Natural killer cell (primary cell): Measurements from ENCODE around the gene PTMA. TPM values are rescaled to one million over a fixed set of nuclear protein-coding genes. Genes with fewer than 3 reads are reported as not detected.
"Not testable (repeated sequence)": the region's sequence is repeated elsewhere in the genome, so short reads cannot be mapped to it uniquely, and the experiment has no call there.

Experiments
- ATAC-seq, 3 donors: fragments of 150-1000 bp in 2 of 3; fragments of 200-7000 bp in 1 of 3; cut with Tn5 transposase; 1 replicate in 1 of 3; 2 replicates in 2 of 3; pipeline ENCODE4 v1.10.0; 2021; ENCODE audit warnings: mild to moderate bottlenecking in 2 of 3, moderate library complexity in 2 of 3
- DNase-seq, 2 donors: peaks; one replicate each; pipeline versions ENCODE4 v3.0.0 to v3.0.0-alpha.2; 2013 to 2021; ENCODE audit warnings: mixed read lengths in 1 of 2
- H3K27ac ChIP-seq: one replicate; pipeline ENCODE4 v1.5.1; 2013; ENCODE audit warnings: mild to moderate bottlenecking, low read length
- H3K27me3 ChIP-seq: one replicate; pipeline ENCODE4 v1.6.1; 2013; ENCODE audit warnings: low read length; ENCODE audit not compliant: control insufficient read depth, insufficient read depth
- H3K36me3 ChIP-seq: one replicate; pipeline ENCODE4 v1.6.1; 2013; ENCODE audit warnings: low read length; ENCODE audit not compliant: control insufficient read depth, insufficient read depth
- H3K4me1 ChIP-seq: one replicate; pipeline ENCODE4 v1.6.1; 2013; ENCODE audit warnings: low read length; ENCODE audit not compliant: control insufficient read depth, insufficient read depth
- H3K4me3 ChIP-seq: one replicate; pipeline ENCODE4 v1.5.1; 2013; ENCODE audit warnings: low read length
- H3K9me3 ChIP-seq: one replicate; pipeline ENCODE4 v1.6.1; 2013; ENCODE audit warnings: low read length; ENCODE audit not compliant: control insufficient read depth, insufficient read depth
- H3K27ac Mint-ChIP-seq, 2 donors: one replicate each; pipeline ENCODE4 v1.8.0; 2022; ENCODE audit warnings: mild to moderate bottlenecking in 2 of 2, mixed read lengths in 2 of 2, moderate library complexity in 1 of 2
- H3K27me3 Mint-ChIP-seq, 2 donors: one replicate each; pipeline ENCODE4 v1.8.0; 2022; ENCODE audit warnings: low read depth in 2 of 2, mixed read lengths in 2 of 2
- H3K36me3 Mint-ChIP-seq: one replicate; pipeline ENCODE4 v1.8.0; 2022; ENCODE audit warnings: mixed read lengths
- H3K4me1 Mint-ChIP-seq, 2 donors: one replicate each; pipeline ENCODE4 v1.8.0; 2022; ENCODE audit warnings: mixed read lengths in 2 of 2
- H3K4me3 Mint-ChIP-seq: one replicate; pipeline ENCODE4 v1.8.0; 2022; ENCODE audit warnings: mild to moderate bottlenecking, moderate library complexity, mixed read lengths
- H3K9me3 Mint-ChIP-seq, 2 donors: one replicate each; pipeline ENCODE4 v1.8.0; 2022; ENCODE audit warnings: mixed read lengths in 2 of 2
- WGBS: methylation state at CpG from one replicate; pipeline ENCODE4 v1.1.7; 2013; ENCODE audit warnings: missing lambda C conversion rate; ENCODE audit not compliant: insufficient coverage; 5-methylcytosine and 5-hydroxymethylcytosine counted together
- intact Hi-C: fragments of 100-400 bp; cut with micrococcal nuclease; formaldehyde crosslinking; loops from one replicate; pipeline ENCODE4 v1.14.2; 2022
- total RNA-seq, 4 donors: library from RNA; stranded (reverse); fragments of 120-200 nt in 1 of 4; gene quantifications; one replicate each; pipeline versions ENCODE4 v1.2.3 to v1.2.4, GENCODE V29; 2013 to 2022
- TF ChIP-seq, protein P1 (sequence below): fragments of 200-600 bp; IDR thresholded peaks from one replicate; pipeline ENCODE4 v1.8.0; 2022; ENCODE audit warnings: antibody characterized with exemption

The PTMA gene
- total RNA-seq, 3 donors from 2014 or later (not counting 1 experiment from before 2014, with no cell fraction given) = 1,245 to 1,643 (median 1,314) TPM

DNA sequence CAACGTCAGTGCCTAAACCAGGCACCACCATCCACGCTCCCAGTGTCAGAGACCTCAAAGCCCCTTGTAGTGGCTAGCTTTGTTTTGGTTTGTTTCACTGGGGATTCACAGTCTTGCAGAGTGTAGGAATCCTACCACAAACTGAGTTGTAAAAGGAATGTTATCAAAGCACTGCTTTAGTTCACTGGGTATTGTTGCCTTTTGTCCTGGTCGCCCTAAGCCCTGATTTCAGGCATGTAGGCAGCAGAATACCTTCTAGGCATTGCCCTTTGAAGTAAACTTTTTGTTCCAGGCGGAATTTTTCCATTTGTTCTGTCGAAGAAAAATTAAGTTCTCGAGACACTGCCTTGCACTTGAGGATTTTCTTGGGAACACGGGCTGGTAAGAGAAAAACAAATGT is 29.4 kb downstream of the PTMA start:
- Mint-ChIP-seq H3K27ac (no peak overlapping the region), H3K4me1 (peaks cover 0 to 4% of the 10 kb centered on the region in 2 donors), H3K9me3 (no peaks in the 10 kb centered on the region), H3K36me3 (peaks cover 6% of the 10 kb centered on the region), H3K4me3 (no peak overlapping the region), H3K27me3 (no peaks in the 10 kb centered on the region)
- Histone ChIP-seq H3K27me3 (no peaks in the 10 kb centered on the region), H3K36me3 (peaks cover 22% of the 10 kb centered on the region), H3K27ac (no peak overlapping the region), H3K9me3 (no peaks in the 10 kb centered on the region), H3K4me1 (no peaks in the 10 kb centered on the region), H3K4me3 (no peak overlapping the region)
- no peak for DNase-seq
- ATAC-seq = no peak
- 96% methylated on average over 6 of the region's 7 CpGs for WGBS
- TF ChIP-seq, protein P1, sequence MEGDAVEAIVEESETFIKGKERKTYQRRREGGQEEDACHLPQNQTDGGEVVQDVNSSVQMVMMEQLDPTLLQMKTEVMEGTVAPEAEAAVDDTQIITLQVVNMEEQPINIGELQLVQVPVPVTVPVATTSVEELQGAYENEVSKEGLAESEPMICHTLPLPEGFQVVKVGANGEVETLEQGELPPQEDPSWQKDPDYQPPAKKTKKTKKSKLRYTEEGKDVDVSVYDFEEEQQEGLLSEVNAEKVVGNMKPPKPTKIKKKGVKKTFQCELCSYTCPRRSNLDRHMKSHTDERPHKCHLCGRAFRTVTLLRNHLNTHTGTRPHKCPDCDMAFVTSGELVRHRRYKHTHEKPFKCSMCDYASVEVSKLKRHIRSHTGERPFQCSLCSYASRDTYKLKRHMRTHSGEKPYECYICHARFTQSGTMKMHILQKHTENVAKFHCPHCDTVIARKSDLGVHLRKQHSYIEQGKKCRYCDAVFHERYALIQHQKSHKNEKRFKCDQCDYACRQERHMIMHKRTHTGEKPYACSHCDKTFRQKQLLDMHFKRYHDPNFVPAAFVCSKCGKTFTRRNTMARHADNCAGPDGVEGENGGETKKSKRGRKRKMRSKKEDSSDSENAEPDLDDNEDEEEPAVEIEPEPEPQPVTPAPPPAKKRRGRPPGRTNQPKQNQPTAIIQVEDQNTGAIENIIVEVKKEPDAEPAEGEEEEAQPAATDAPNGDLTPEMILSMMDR = no peak
- intact Hi-C loops = no loop called here

DNA sequence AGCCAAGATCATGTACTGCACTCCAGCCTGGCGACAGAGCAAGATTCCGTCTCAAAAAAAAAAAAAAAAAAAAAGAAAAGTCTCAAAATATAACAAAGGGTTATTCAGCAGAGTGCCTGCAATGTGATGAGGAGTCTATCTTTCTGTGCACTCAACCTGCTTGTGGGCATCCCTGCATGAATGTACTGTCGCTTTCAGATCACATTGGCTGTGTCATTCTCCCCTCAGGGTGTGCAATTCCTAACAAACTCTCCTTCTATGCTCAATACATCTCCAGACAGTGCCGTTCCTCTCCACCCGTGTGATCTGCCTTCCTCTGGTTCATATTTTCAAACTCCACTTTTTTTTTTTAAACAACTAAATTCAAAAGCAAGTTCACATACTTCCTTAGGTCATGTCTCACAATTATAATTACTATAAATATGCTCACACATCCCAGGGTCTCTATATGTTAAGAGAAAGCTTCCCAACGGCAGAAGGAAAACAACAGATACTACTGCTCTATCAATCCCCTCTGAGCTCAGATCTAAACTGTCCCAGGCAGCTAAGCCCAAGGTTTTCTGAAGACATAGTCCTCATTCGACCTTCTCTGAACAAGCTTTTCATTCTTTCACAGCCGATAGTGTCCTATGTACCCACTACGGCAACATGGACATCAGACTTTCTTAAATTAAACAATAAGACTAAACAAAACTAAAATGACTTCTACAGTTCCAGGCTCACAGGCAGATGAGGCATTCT is 35.2 kb downstream of the PTMA start:
- WGBS = 90% methylated on average over 9 of the region's 9 CpGs
- no peaks in the 10 kb centered on the region for H3K27me3 Mint-ChIP-seq
- peaks cover 1% of the 10 kb centered on the region for H3K4me1 ChIP-seq
- no peaks in the 10 kb centered on the region for H3K27me3 ChIP-seq
- H3K36me3 ChIP-seq = no peaks in the 10 kb centered on the region
- no peaks in the 10 kb centered on the region for H3K36me3 Mint-ChIP-seq
- DNase-seq = no peak
- peaks cover 0 to 12% of the 10 kb centered on the region in 2 donors for H3K4me1 Mint-ChIP-seq
- no peak overlapping the region for H3K4me3 ChIP-seq
- no peak overlapping the region for H3K27ac ChIP-seq
- H3K27ac Mint-ChIP-seq = no peak overlapping the region
- TF ChIP-seq, protein P1 = no peak
- intact Hi-C loops = no loop called here
- H3K9me3 ChIP-seq = no peaks in the 10 kb centered on the region
- no peaks in the 10 kb centered on the region for H3K9me3 Mint-ChIP-seq
- ATAC-seq = no peak
- no peak overlapping the region for H3K4me3 Mint-ChIP-seq

DNA sequence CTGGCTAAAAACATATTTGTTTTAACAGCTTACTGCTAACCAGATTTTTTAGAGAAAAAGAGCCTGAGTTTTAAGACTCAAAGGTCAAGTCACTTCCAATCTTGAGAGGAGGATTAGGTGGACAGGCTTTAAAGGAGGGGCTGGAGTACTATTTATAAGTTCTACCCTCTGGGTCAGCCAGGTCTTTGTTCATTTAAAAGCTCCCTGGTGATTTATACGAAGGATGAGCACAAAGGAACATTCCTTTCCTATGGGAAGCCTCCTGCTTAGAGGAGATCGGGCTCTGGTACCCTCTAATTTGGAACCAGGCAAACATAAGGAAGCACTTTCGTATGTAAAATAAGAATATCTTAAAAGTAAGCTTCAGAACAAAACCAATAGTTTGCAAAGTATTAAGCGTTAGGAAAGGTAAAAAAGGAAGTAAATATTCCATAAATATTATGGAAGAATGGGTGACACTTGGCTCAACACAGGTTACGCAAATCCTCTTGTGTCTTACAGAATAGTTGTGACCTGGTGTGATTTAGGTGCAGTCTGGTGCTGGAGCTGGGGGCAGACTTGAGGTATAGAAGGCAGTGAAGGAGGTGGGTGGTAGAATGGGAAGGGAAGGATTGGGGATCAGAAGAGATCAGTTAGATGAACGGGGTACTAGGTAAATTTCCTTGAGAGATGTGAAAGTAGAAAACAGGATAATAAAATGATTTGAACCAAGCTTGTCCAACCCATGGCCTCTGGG is 37.1 kb downstream of the PTMA start:
- no peaks in the 10 kb centered on the region for H3K36me3 Mint-ChIP-seq
- Histone ChIP-seq H3K27ac (no peak overlapping the region), H3K4me3 (no peak overlapping the region), H3K36me3 (no peaks in the 10 kb centered on the region), H3K27me3 (no peaks in the 10 kb centered on the region), H3K9me3 (no peaks in the 10 kb centered on the region), H3K4me1 (peaks cover 4% of the 10 kb centered on the region)
- WGBS = 93% methylated on average over 6 of the region's 6 CpGs
- no peaks in the 10 kb centered on the region for H3K9me3 Mint-ChIP-seq
- ATAC-seq = no peak
- H3K4me3 Mint-ChIP-seq = no peak overlapping the region
- TF ChIP-seq, protein P1 = no peak
- H3K27me3 Mint-ChIP-seq = no peaks in the 10 kb centered on the region
- no peak overlapping the region for H3K27ac Mint-ChIP-seq
- no peak for DNase-seq
- intact Hi-C loops = no loop called here
- H3K4me1 Mint-ChIP-seq = peaks cover 0 to 12% of the 10 kb centered on the region in 2 donors

DNA sequence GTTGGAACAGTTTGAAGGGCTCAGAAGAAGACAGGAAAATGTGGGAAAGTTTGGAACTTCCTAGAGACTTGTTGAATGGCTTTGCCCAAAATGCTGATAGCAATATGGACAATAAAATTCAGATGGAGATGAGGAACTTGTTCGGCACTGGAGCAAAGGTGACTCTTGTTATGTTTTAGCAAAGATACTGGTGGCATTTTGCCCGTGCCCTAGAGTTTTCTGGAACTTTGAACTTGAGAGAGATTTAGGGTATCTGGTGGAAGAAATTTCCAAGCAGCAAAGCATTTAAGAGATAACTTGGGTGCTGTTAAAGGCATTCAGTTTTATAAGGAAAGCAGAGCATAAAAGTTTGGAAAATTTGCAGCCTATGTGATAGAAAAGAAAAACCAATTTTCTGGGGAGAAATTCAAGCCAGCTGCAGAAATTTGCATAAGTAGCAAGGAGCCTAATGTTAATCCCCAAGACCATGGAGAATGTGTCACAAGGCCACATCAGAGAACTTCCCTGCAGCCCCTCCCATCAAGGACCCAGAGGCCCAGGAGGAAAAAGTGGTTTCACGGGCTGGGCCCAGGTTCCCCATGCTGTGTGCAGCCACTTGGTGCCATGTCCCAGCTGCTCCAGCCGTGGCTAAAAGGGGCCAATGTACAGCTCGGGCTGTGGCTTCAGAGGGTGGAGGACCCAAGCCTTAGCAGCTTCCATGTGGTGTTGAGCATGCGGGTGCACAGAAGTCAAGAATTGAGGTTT is 40.0 kb downstream of the PTMA start:
- H3K4me1 ChIP-seq, H3K36me3 Mint-ChIP-seq, DNase-seq, H3K9me3 ChIP-seq, H3K4me3 ChIP-seq, H3K9me3 Mint-ChIP-seq, H3K27me3 ChIP-seq, H3K4me1 Mint-ChIP-seq, intact Hi-C loops, H3K36me3 ChIP-seq, H3K4me3 Mint-ChIP-seq, H3K27ac ChIP-seq, H3K27me3 Mint-ChIP-seq, H3K27ac Mint-ChIP-seq, ATAC-seq: not testable (repeated sequence)
- WGBS = 71% methylated on average over 6 of the region's 6 CpGs

DNA sequence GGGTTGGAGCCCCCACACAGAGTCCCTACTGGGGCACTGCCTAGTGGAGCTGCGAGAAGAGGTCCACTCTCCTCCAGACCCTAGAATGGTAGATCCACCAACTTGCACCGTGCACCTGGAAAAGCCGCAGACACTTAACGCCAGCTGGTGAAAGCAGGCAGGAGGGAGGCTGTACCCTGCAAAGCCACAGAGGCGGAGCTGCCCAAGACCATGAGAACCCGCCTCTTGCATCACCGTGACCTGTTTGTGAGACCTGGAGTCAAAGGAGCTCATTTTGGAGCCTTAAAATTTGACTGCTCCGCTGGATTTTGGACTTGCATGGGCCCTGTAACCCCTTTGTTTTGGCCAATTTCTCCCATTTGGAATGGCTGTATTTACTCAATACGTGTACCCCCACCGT is 40.7 kb downstream of the PTMA start:
- H3K4me3 ChIP-seq, H3K9me3 Mint-ChIP-seq, H3K36me3 Mint-ChIP-seq, DNase-seq, H3K9me3 ChIP-seq, H3K4me3 Mint-ChIP-seq, H3K4me1 ChIP-seq, ATAC-seq, H3K27ac Mint-ChIP-seq, H3K27me3 ChIP-seq, H3K27ac ChIP-seq, H3K27me3 Mint-ChIP-seq, H3K4me1 Mint-ChIP-seq, H3K36me3 ChIP-seq, intact Hi-C loops: not testable (repeated sequence)
- WGBS = 82% methylated on average over 10 of the region's 10 CpGs
